ENCODE results near the gene ACSM2A.

DNA sequence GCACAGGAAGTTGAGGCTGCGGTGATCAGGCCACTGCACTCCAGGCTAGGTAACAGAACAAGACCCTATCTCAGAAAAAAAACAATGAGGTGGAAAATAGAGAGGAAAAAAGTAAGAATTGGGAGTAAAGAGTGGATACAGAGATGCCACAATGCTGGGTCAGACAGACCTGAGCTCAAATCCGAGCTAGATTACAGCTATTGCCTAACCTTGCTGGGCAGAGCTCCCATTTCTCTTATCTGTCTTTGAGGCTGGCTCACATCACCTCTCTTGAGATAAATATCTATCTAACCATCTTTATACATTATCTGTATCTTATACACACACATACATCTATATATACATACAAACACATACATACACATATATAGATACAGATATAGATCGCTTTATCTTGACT, 65.8 kb downstream of the ACSM2A start:
- TF ChIP-seq, protein P1, sequence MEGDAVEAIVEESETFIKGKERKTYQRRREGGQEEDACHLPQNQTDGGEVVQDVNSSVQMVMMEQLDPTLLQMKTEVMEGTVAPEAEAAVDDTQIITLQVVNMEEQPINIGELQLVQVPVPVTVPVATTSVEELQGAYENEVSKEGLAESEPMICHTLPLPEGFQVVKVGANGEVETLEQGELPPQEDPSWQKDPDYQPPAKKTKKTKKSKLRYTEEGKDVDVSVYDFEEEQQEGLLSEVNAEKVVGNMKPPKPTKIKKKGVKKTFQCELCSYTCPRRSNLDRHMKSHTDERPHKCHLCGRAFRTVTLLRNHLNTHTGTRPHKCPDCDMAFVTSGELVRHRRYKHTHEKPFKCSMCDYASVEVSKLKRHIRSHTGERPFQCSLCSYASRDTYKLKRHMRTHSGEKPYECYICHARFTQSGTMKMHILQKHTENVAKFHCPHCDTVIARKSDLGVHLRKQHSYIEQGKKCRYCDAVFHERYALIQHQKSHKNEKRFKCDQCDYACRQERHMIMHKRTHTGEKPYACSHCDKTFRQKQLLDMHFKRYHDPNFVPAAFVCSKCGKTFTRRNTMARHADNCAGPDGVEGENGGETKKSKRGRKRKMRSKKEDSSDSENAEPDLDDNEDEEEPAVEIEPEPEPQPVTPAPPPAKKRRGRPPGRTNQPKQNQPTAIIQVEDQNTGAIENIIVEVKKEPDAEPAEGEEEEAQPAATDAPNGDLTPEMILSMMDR (IDR thresholded peaks at IDR 0.05 in 4 of 5, conservative IDR thresholded peaks at IDR 0.05 in 1 of 5): no peak
- no peak for TF ChIP-seq POLR2A (IDR thresholded peaks at IDR 0.05)

Measured in gastrocnemius medialis (tissue), 4 donors.